Psoas muscle (tissue), 8 donors: ENCODE results near the gene FBXL19. TPM values are rescaled to one million over a fixed set of nuclear protein-coding genes. Genes with fewer than 3 reads are reported as not detected.
A peak's percentile ranks its signal among the peaks of the same experiment; 100 is the strongest.

Experiments used
- ATAC-seq, 4 donors: fragments of 200-7000 bp; cut with Tn5 transposase; one replicate each; pipeline ENCODE4 v1.9.1; 2020; ENCODE audit warnings: moderate library complexity in 3 of 4, mild to moderate bottlenecking in 2 of 4
- DNase-seq, 2 donors: peaks; one replicate each; pipeline ENCODE4 v3.0.0-alpha.2; 2020
- H3K27ac ChIP-seq: fragments of 200-600 bp; one replicate; pipeline ENCODE4 v1.8.0; 2022
- H3K27me3 ChIP-seq, 3 donors: fragments of 200-600 bp in 1 of 3; one replicate each; pipeline versions ENCODE4 v1.6.1 to v1.8.0; 2013 to 2022; ENCODE audit warnings: low read length in 2 of 3, mild to moderate bottlenecking in 2 of 3, moderate library complexity in 1 of 3; ENCODE audit not compliant: insufficient read depth in 3 of 3
- H3K36me3 ChIP-seq, 2 donors: fragments of 200-600 bp in 1 of 2; one replicate each; pipeline versions ENCODE4 v1.6.1 to v1.8.0; 2013 to 2022; ENCODE audit warnings: low read depth in 1 of 2, mild to moderate bottlenecking in 1 of 2, moderate library complexity in 1 of 2; ENCODE audit not compliant: insufficient read depth in 1 of 2
- H3K4me1 ChIP-seq: fragments of 200-600 bp; one replicate; pipeline ENCODE4 v1.8.0; 2022
- H3K4me3 ChIP-seq: fragments of 200-600 bp; one replicate; pipeline ENCODE4 v1.8.0; 2022; ENCODE audit warnings: mild to moderate bottlenecking
- H3K9me3 ChIP-seq: fragments of 200-600 bp; one replicate; pipeline ENCODE4 v1.8.0; 2022
- WGBS, 3 donors: extraction: QIAGEN DNeasy Blood & Tissue Kit; methylation state at CpG; one replicate each; pipeline versions ENCODE4 v1.1.6 to v1.1.7; 2013; 5-methylcytosine and 5-hydroxymethylcytosine counted together
- intact Hi-C, 2 donors: fragments of 100-400 bp; cut with DNase I; formaldehyde crosslinking; loops; one replicate each; pipeline versions ENCODE4 v1.11.0 to v1.14.2; 2022
- polyA plus RNA-seq, 3 donors: library from polyadenylated mRNA; stranded (reverse); fragments of 200-250 nt; gene quantifications; one replicate each; pipeline ENCODE4 v1.2.3, GENCODE V29; 2013
- total RNA-seq, 4 donors: library from RNA; stranded (reverse); fragmentation: NEBNext Ultra II Directional in 2 of 4; extraction: Animal tissue kit (Norgen Biotek cat#: 25700) in 2 of 4; gene quantifications; one replicate each; pipeline versions ENCODE4 v1.2.1 to v1.2.4, GENCODE V29; 2021 to 2023
- TF ChIP-seq, protein P1 (sequence below): fragments of 200-600 bp; IDR thresholded peaks from one replicate; pipeline ENCODE4 v1.8.0; 2022; ENCODE audit warnings: antibody characterized with exemption
- donor health status: healthy with polysubstance abuse.
- donor health status: DM: no; HTN: no; CAD: no; lungs with moderate emphysema.
- donor health status: Bipolar disorder and iron deficiency.
- donor health status: healthy.
- donor health status: DM: yes; HTN: yes; CAD: no.
- donor health status: DM: no; HTN: no; CAD: no.
- donor health status: DM: no; HTN: no; CAD: no.
- donor health status: DM: yes; HTN: yes; CAD: no.

Gene FBXL19
- total and polyA plus RNA-seq, 7 donors, result 2.8 to 5.4 (median 4.1) TPM

DNA sequence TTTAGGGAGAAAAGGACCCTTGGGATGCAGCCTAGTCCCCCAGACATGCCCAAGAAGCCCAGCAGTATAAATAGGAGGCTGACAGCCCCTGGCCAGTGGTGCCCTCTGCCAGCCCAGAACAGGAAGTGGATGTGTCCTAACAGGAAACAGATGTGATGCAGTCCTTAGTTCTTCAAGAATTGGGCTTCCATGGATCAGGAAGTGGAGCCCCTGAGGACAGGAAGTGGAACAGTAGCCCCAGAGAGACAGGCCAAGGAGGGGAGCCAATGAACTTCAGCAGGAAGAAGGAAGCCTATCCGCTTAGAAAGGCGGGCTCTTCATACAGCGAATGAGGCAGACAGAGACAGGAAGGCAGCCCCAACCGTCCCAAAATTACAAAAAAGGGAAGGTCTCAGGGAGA is 19.8 kb upstream of the FBXL19 start:
- no peaks in the 10 kb centered on the region for H3K9me3 ChIP-seq
- ATAC-seq, result peak in 2 of 4 donors; percentile 17 to 23
- WGBS, 3 donors, result 57 to 62% (median 59%) methylated on average over 4 of the region's 4 CpGs
- peaks cover 0 to 5% of the 10 kb centered on the region in 2 donors for H3K36me3 ChIP-seq
- no peak overlapping the region for H3K4me3 ChIP-seq
- peak overlapping the region; percentile 88 for H3K27ac ChIP-seq
- peaks cover 9% of the 10 kb centered on the region for H3K4me1 ChIP-seq
- no peaks in the 10 kb centered on the region for H3K27me3 ChIP-seq
- intact Hi-C loops, result loop anchor here (2.0 kb wide), 1 partner anchor 59 kb away; no protein-coding TSS in a partner anchor
- DNase-seq, result no peak
- TF ChIP-seq, protein P1, sequence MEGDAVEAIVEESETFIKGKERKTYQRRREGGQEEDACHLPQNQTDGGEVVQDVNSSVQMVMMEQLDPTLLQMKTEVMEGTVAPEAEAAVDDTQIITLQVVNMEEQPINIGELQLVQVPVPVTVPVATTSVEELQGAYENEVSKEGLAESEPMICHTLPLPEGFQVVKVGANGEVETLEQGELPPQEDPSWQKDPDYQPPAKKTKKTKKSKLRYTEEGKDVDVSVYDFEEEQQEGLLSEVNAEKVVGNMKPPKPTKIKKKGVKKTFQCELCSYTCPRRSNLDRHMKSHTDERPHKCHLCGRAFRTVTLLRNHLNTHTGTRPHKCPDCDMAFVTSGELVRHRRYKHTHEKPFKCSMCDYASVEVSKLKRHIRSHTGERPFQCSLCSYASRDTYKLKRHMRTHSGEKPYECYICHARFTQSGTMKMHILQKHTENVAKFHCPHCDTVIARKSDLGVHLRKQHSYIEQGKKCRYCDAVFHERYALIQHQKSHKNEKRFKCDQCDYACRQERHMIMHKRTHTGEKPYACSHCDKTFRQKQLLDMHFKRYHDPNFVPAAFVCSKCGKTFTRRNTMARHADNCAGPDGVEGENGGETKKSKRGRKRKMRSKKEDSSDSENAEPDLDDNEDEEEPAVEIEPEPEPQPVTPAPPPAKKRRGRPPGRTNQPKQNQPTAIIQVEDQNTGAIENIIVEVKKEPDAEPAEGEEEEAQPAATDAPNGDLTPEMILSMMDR, result no peak

DNA sequence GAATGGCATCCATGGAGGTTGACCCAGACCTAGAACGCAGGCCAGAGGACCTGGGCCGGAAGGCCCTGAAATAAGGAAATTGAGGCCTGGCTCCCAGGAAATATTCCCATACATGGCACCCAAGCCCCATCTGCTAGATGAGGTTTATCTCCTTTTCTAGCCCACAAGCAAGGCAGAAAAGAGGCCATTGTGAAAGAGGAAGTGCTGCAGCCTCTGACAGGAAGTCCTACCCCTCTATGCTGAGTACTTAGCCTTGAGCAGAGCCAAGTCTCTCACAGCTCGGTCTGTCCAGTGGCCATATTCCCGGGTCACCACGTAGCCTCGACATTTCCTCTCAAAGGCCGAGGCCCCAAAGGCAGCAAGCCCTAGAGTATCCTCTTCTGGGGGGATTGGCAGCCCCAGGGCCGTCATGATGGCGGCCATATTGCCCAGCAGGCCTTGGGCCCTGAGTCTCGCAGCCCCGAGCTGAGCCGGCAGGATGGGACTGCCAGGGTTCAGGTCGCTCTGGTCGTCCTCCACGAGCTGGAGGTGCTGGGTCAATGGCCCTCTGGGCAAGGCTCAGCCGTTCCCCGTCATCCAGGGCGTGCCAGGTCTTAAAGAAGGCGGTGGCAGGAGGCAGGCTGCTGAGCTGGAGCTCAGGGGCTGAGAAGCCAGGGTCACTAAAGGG is 19.1 kb upstream of the FBXL19 start:
- no peaks in the 10 kb centered on the region for H3K9me3 ChIP-seq
- no peak for DNase-seq
- intact Hi-C loops, result no loop called here
- H3K4me3 ChIP-seq, result no peak overlapping the region
- H3K36me3 ChIP-seq, result peaks cover 0 to 5% of the 10 kb centered on the region in 2 donors
- H3K27me3 ChIP-seq, result no peaks in the 10 kb centered on the region
- no peak for ATAC-seq
- peak overlapping the region; percentile 88 for H3K27ac ChIP-seq
- H3K4me1 ChIP-seq, result peaks cover 9% of the 10 kb centered on the region
- TF ChIP-seq, protein P1, result no peak
- 85 to 88% (median 87%) methylated on average over 19 of the region's 19 CpGs for WGBS, 3 donors

DNA sequence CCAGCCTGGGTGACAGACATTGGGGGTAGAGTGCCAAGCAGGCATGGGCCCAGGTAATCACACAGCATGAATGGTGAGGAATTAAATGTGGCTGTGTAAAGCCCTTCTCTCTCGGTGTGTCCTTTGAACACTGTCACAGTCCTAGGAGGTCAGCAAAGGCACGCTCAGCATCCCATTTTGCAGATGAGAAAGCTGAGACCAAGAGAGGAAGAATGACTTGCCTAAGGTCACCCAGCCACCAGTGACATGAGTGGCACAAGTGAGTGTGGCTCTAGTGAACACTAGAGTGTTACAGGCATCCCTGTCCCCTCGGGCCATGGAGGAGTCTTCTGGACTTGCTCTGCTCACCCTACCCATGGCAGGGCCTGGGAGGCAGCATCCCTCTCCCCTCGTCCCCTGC is 16.3 kb upstream of the FBXL19 start:
- WGBS, 3 donors, result 80 to 89% (median 82%) methylated on average over 4 of the region's 4 CpGs
- TF ChIP-seq, protein P1, result no peak
- intact Hi-C loops, result no loop called here

DNA sequence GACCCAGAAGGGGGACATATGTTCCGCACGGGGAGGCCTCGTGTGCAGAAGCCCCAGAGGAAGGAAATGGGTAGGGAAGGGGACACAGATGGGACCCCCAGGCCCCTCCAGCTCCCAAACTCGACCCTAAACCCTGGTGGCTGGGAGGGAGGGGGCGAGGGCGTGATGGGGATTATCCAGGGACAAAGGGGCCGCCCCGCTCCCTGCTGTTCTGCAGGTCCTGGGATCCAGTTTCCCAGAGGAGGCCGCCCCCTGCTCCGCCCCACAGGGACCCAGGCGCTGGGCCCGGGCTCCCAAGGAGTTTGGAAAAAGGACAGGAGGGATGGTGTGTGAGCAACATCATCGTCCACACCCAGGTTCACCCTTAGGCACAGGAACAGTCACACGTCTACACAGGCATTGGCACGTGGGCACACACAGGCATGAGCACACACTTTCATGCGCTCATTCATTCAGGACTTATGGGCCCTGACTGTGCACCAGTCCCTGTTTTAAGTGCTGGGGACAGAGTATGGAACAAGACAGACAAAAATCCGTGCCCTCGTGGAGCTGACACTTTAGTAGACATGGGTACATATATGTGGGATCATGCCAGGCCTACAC is 12.8 kb upstream of the FBXL19 start:
- WGBS, 3 donors, result 69 to 73% (median 69%) methylated on average over 17 to 18 of the region's 18 CpGs
- H3K27ac ChIP-seq, result no peak overlapping the region
- no peaks in the 10 kb centered on the region for H3K9me3 ChIP-seq
- TF ChIP-seq, protein P1, result no peak
- intact Hi-C loops, result no loop called here
- ATAC-seq (no peak), DNase-seq (no peak)
- no peaks in the 10 kb centered on the region for H3K27me3 ChIP-seq
- no peaks in the 10 kb centered on the region for H3K4me1 ChIP-seq
- H3K36me3 ChIP-seq, result no peaks in the 10 kb centered on the region
- H3K4me3 ChIP-seq, result no peak overlapping the region

More for the DNA sequence above, 16.3 kb upstream of the FBXL19 start:
- Histone ChIP-seq H3K4me3 (no peak overlapping the region), H3K4me1 (peaks cover 9% of the 10 kb centered on the region), H3K27me3 (no peaks in the 10 kb centered on the region), H3K27ac (no peak overlapping the region), H3K9me3 (no peaks in the 10 kb centered on the region), H3K36me3 (no peaks in the 10 kb centered on the region)
- no peak for DNase-seq
- ATAC-seq, result no peak
